Smooth muscle cell (in vitro differentiated cells): Measurements from ENCODE around the gene OVOL3. TPM values are rescaled to one million over a fixed set of nuclear protein-coding genes. Genes with fewer than 3 reads are reported as not detected.

Experiments
- DNase-seq: peaks from one replicate; lab custom pipeline; 2025; ENCODE audit not compliant: unreplicated experiment; lab: John Stamatoyannopoulos, UW
- H2AFZ ChIP-seq: fragments of 200-600 bp; sonication (generic); 2 replicates; pipeline ENCODE4 v1.6.0; 2016; ENCODE audit warnings: antibody characterized with exemption, low read depth, mild to moderate bottlenecking
- H3F3A ChIP-seq: fragments of 200-600 bp; sonication (generic); 2 replicates; pipeline ENCODE4 v1.6.0; 2017; ENCODE audit warnings: antibody characterized with exemption, low read depth
- H3K27ac ChIP-seq: fragments of 200-600 bp; sonication (generic); 2 replicates; pipeline ENCODE4 v1.5.1; 2016; ENCODE audit warnings: low read depth, mild to moderate bottlenecking
- H3K27me3 ChIP-seq: fragments of 200-600 bp; sonication (generic); 2 replicates; pipeline ENCODE4 v1.6.1; 2016; ENCODE audit warnings: low read depth, mild to moderate bottlenecking
- H3K36me3 ChIP-seq: fragments of 200-600 bp; sonication (generic); 2 replicates; pipeline ENCODE4 v1.5.1; 2016; ENCODE audit warnings: low read depth
- H3K4me1 ChIP-seq: fragments of 200-600 bp; sonication (generic); 2 replicates; pipeline ENCODE4 v1.5.1; 2016; ENCODE audit warnings: low read depth
- H3K4me2 ChIP-seq: fragments of 200-600 bp; sonication (generic); 2 replicates; pipeline ENCODE4 v1.6.0; 2016; ENCODE audit warnings: mild to moderate bottlenecking
- H3K4me3 ChIP-seq: fragments of 200-600 bp; sonication (generic); 2 replicates; pipeline ENCODE4 v1.5.1; 2016; ENCODE audit warnings: mild to moderate bottlenecking
- H3K79me2 ChIP-seq: fragments of 200-600 bp; sonication (generic); 2 replicates; pipeline ENCODE4 v1.6.0; 2016; ENCODE audit warnings: low read depth, mild to moderate bottlenecking
- H3K9ac ChIP-seq: fragments of 200-600 bp; sonication (generic); 2 replicates; pipeline ENCODE4 v1.6.0; 2016; ENCODE audit warnings: low read depth
- H3K9me3 ChIP-seq: fragments of 200-600 bp; sonication (generic); replicated peaks from 2 replicates; pipeline ENCODE4 v1.5.1; 2016; ENCODE audit warnings: low read depth
- H4K20me1 ChIP-seq: fragments of 200-600 bp; sonication (generic); 2 replicates; pipeline ENCODE4 v1.6.0; 2016; ENCODE audit warnings: low read depth
- WGBS: methylation state at CpG from one replicate; pipeline ENCODE4 v1.1.7; 2016; ENCODE audit warnings: low lambda C conversion rate; 5-methylcytosine and 5-hydroxymethylcytosine counted together
- polyA plus RNA-seq: library from polyadenylated mRNA; unstranded; fragments of >200 nt; fragmentation: Nextera tagmentation; extraction: Ambion mirVana; gene quantifications from 2 replicates; pipeline ENCODE4 v1.2.1, GENCODE V29; 2016
- total RNA-seq: library from RNA; depleted of rRNA; stranded (reverse); fragments of >200 nt; gene quantifications from 2 replicates; pipeline ENCODE4 v1.2.3, GENCODE V29; 2014
- TF ChIP-seq, protein P1 (sequence below): fragments of 200-600 bp; sonication (generic); IDR thresholded peaks from 2 replicates; pipeline ENCODE4 v1.5.1; 2017; ENCODE audit warnings: borderline replicate concordance, mild to moderate bottlenecking, antibody characterized with exemption; ENCODE audit not compliant: insufficient read depth, poor library complexity, severe bottlenecking

Gene OVOL3
- total and polyA plus RNA-seq, 2 experiments from 2014 or later = not detected

DNA sequence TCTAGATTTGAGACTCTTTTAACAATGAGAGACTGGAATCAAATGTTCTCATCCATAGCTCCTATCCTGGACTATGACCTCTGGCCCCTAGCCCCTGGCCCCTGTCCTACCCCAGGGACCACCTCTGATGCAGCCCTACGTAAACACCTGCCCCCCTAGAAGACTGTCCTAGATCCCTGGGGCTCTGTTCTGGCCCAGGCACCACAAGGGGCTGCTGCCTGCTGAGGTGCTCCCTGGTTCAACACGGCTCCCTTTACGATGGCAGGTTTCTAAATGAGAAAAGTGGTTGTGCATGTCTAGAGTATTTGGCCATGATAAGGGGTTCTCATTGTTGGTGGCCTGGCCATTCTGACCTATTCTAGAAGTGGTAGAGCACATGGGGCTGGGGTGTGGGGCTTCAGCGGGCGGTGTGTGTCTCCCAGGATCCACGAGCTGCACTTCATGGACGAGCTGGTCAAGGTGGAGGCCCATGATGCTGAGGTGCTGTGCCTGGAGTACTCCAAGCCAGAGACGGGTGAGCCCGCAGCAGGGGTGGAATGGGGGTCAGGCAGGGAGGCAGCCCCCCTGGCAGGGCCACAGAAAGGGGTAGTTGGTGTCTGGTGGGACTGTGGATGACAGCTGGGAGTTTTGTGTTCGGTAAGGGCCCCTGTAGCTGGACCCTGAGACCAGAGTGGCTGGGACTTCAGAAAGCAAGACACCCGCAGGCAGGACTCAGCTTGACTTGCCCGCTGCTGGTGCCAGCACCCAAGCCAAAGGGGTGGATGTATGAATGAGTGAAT lies 26.5 kb upstream of the OVOL3 start:
- WGBS = 97% methylated on average over 12 of the region's 12 CpGs
- TF ChIP-seq, protein P1, sequence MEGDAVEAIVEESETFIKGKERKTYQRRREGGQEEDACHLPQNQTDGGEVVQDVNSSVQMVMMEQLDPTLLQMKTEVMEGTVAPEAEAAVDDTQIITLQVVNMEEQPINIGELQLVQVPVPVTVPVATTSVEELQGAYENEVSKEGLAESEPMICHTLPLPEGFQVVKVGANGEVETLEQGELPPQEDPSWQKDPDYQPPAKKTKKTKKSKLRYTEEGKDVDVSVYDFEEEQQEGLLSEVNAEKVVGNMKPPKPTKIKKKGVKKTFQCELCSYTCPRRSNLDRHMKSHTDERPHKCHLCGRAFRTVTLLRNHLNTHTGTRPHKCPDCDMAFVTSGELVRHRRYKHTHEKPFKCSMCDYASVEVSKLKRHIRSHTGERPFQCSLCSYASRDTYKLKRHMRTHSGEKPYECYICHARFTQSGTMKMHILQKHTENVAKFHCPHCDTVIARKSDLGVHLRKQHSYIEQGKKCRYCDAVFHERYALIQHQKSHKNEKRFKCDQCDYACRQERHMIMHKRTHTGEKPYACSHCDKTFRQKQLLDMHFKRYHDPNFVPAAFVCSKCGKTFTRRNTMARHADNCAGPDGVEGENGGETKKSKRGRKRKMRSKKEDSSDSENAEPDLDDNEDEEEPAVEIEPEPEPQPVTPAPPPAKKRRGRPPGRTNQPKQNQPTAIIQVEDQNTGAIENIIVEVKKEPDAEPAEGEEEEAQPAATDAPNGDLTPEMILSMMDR = no peak
- Histone ChIP-seq H3K27ac (no peak overlapping the region), H3K9me3 (no peaks in the 10 kb centered on the region), H3K4me1 (no peaks in the 10 kb centered on the region), H3K27me3 (no peaks in the 10 kb centered on the region), H3K9ac (no peak overlapping the region), H3K36me3 (no peaks in the 10 kb centered on the region), H2AFZ (no peak overlapping the region), H3F3A (no peaks in the 10 kb centered on the region), H3K4me3 (no peak overlapping the region), H4K20me1 (no peaks in the 10 kb centered on the region), H3K79me2 (no peaks in the 10 kb centered on the region), H3K4me2 (no peak overlapping the region)
- no peak for DNase-seq

DNA sequence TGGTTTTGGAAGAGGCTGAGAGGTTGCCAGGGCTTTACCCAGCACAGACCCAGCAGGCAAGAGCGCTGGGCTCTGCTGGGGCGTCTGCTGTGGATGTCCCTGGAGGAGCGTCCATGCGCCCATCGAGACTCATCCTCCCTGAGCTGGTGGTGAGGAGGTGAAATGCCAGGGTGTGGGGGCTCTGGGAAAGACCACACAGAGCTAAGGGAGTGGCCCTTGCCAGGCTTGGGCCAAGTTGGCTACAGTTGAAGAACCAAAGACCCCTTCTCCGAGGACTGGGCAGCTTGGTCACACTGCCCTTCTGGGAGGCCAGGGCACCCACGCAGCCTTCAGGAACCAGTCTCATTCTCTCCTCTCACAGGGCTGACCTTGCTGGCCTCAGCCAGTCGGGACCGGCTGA lies 24.6 kb upstream of the OVOL3 start:
- no peak overlapping the region for H3K4me2 ChIP-seq
- no peaks in the 10 kb centered on the region for H3K9me3 ChIP-seq
- H3K27me3 ChIP-seq = no peaks in the 10 kb centered on the region
- no peak overlapping the region for H3K4me3 ChIP-seq
- H3K36me3 ChIP-seq = no peaks in the 10 kb centered on the region
- H3F3A ChIP-seq = no peaks in the 10 kb centered on the region
- H3K79me2 ChIP-seq = no peaks in the 10 kb centered on the region
- no peak overlapping the region for H3K9ac ChIP-seq
- TF ChIP-seq, protein P1 = no peak
- H3K27ac ChIP-seq = no peak overlapping the region
- 100% methylated on average over 9 of the region's 9 CpGs for WGBS
- no peak overlapping the region for H2AFZ ChIP-seq
- no peaks in the 10 kb centered on the region for H4K20me1 ChIP-seq
- no peaks in the 10 kb centered on the region for H3K4me1 ChIP-seq
- no peak for DNase-seq

DNA sequence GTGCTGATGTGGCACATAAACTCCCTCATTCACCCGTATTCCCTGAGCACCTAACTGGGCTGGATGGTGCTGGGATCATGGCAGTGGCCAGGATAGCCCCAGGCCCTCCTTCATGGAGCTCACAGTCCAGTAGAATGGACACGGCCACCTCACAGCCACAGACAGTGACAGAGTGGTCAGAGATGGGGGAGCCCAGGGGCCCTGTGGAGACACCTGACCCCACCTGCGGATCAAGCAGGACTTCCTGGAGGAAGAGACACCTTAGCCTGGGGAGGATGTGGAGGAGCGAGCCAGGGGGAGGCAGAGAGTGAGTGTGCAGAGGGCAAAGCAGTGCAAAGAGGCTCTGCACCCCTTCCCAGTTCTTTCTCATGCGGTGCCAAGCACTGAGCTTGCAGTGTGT lies 21.1 kb upstream of the OVOL3 start:
- WGBS = 95% methylated on average over 5 of the region's 5 CpGs
- no peak for DNase-seq
- no peak overlapping the region for H3K9ac ChIP-seq
- no peaks in the 10 kb centered on the region for H3F3A ChIP-seq
- H3K4me1 ChIP-seq = no peaks in the 10 kb centered on the region
- no peak overlapping the region for H2AFZ ChIP-seq
- H3K4me2 ChIP-seq = no peak overlapping the region
- TF ChIP-seq, protein P1 = no peak
- H3K4me3 ChIP-seq = no peak overlapping the region
- H3K27me3 ChIP-seq = no peaks in the 10 kb centered on the region
- H3K9me3 ChIP-seq = no peaks in the 10 kb centered on the region
- H3K79me2 ChIP-seq = no peaks in the 10 kb centered on the region
- no peak overlapping the region for H3K27ac ChIP-seq
- H4K20me1 ChIP-seq = no peaks in the 10 kb centered on the region
- H3K36me3 ChIP-seq = no peaks in the 10 kb centered on the region
